HG03064 (cell line): ENCODE measurements around the gene CBY2.
"Not testable (repeated sequence)": the region's sequence is repeated elsewhere in the genome, so short reads cannot be mapped to it uniquely, and the experiment has no call there.

Experiments used
- ATAC-seq: cut with Tn5 transposase; IDR thresholded peaks from one replicate; pipeline ENCODE4 v1.9.1; 2021; ENCODE audit warnings: low read depth; ENCODE audit not compliant: unreplicated experiment

The CBY2 gene

DNA sequence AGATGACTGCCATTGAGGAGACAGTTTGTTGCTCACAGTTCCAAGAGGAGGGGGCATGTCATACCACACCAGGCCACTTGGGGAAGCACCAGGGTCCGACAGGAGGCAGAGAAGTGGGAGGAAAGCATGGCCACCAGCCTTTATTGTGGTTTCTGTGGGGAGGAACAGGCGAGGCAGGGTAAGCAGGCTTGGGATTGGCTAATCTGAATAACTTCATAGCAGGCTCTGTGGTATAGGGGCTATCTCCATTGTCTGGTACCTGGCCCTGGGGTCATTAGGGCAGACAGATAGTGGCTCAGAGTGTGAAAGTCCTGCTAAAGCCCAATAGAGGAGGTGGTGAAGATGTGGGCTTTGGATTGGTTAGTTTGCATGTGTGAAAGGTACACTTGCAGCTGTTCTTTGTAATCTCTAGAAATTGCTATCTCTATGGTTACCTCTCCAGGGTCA, 35.5 kb downstream of the CBY2 start:
- no peak for ATAC-seq

DNA sequence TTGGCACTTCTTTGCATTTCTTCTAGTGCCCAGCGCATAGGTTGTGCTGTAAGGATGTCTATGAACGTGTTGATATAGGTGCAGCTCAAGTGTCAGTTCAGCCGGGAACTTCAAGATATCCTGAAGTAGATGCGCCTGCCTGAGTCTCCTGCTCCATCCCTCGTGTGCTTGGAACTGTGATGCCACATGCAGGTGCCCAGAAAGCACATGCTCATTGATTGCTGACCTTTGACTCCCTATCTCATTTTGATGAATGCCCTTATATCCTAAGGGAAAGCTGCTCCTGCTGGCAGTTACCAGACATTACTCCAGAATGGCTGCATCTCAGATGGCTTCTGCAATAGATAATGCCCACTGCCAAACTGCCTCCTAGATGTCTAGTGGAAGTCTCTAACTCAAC, 40.9 kb downstream of the CBY2 start:
- ATAC-seq = no peak

DNA sequence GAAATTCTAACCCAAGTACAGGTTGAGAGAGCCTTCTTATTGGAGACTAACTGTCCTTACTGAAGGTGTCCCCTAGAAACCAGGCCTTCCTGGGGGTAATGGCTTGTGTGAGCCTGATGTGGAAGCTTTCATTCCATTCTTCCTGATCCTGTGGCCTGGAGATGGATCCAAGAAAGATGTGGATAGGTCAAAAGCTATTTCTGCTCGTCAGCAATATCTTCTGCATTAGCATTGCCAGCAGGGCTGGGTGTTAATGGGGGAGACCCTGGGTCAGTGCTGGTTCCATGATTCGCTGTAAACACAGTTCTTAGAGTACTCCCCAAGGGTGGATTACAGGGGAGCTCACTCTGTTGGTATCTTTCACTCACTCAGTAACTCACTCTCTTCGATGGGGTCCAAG, 42.9 kb downstream of the CBY2 start:
- ATAC-seq = no peak

DNA sequence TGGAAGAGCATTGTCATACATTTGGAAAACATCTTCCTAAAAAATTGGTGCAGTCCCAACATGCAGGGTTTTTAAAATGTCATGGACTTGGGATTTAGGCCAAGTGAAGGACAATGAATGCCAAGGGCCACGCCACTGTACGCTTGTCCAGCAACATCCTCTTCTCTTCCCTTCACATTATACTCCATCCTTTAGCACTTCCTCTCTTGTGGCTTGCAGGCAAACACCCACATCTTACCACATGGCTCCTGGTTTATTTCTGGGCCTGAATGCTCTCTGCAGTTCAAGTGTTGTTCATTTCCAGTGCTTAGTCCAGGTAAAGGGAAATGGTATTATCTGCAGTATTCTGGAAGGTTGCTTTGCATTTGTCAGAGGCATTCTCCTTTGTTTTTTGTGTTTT, 45.0 kb downstream of the CBY2 start:
- no peak for ATAC-seq

DNA sequence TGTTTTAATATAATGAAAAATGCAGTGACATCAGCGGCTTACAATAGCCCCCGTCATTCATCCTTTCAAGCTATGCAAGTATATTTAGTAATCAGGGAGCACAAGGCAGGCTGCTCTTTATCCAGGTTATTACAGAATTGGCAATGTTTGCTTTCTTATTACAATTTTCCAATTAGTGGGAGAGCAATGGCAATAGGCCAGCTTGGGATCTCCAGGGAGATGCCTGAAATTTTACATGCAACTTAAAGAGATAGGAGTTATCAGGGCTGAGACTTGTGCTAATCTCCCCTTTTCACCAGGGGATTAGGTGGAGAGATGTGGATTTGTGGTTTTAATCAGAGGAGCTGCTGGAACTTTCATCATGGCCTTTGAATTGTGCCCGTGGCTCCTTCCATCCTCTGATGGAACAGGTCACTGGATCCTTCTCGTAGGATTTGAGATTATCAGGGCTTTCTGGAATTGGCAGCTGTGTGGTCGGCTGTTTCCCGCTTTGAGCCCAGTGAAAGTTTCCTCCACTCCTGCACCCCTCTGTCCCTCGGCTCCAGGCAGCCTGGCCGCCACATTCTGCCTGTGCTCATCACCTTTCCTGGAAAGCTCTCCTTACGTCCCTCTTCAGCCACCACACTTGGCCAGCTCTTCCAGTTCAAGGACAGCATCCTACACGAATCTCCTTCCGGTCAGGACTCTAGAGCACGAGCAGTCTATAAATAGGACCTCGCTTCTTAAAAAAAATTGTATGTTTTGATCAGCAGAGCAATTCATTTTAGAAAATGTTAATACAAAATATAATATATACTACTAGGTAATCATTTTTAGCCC, 47.0 kb downstream of the CBY2 start:
- no peak for ATAC-seq

DNA sequence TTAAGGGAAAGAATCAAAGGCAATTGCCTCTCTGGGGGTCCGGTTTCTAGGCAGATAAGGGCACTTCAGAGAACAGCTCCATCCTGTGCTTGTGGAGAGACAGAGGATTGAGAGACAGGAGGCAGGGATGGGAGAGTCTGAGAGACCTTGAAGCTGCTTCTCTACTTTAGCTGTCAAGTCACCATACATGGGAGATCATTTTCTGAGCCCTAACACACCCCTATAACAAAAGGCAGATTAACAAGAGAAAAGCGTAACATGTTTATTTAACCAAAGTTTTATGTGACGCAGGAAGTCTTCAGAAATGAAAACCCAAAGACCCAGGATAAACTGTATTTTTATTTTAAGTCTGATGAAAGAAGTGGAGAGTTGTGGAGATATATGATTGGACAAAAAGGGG, 48.4 kb downstream of the CBY2 start:
- no peak for ATAC-seq

DNA sequence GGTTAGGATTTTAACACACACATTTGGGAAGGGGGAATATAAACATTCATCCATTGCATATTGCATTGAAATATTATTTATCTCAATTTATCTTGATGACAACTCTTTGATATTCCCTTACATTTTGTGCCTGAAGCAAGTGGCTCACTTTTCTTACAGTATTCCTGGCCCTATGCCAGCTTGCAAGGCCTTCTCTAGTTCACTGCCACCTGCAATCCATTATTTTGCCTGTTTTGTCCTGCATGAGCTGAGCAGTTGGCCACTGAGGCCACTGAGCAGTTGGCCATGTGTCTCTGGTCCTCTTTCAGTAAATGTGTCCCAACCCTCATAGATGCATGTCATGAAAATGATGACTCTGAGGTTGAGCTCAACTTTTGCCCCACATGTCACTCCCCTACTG, 49.8 kb downstream of the CBY2 start:
- ATAC-seq = no peak

DNA sequence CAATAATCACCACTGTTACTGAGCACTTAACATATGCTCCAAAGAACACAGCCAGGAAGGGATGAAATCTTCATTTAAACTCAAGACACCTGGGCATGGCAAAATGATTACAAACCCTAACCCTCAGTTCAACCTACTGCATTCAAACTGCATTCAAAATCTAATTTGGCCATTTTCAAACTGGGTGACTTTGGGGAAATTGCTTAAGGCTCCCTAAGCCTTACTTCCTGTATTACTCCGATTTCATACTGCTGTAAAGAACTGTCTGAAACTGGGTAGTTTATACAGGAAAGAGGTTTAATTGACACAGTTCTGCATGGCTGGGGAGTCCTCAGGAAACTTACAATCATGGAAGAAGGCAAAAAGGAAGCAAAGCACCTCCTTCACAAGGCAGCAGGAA, 50.4 kb downstream of the CBY2 start:
- no peak for ATAC-seq

DNA sequence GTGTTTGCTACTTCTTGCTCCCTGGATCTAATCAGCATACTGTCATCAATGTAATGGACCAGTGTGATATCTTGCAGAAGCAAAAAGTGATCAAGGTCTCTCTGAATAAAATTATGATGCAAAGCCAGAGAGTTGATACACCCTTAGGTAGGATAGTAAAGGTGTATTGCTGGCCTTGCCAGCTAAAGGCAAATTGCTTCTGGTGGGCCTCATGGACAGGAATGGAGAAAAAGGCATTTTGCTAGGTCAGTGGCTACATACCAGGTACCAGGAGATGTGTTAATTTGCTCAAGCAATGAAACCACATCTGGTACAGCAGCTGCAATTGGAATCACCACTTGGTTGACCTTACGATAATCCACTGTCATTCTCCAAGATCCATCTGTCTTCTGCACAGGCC, 54.4 kb downstream of the CBY2 start:
- ATAC-seq = not testable (repeated sequence)

DNA sequence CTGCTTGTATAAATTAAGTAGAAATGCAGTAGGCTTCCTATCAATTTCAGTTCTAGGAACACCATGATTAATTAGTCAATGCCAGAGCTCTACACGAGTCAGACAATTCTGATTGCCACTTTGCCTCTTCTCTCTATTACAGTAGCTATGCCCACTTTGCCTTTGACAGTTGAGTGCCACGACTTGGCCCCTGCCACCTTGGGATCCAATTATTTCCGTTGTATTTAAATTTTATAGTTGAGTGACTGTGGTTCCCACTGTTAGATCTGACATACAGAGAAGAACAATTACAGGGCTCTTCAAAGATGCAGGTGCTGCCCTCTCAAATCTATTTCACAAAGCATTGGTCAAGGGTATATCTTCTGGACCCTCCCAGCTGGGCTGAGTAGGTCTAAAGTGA, 55.5 kb downstream of the CBY2 start:
- ATAC-seq = not testable (repeated sequence)

DNA sequence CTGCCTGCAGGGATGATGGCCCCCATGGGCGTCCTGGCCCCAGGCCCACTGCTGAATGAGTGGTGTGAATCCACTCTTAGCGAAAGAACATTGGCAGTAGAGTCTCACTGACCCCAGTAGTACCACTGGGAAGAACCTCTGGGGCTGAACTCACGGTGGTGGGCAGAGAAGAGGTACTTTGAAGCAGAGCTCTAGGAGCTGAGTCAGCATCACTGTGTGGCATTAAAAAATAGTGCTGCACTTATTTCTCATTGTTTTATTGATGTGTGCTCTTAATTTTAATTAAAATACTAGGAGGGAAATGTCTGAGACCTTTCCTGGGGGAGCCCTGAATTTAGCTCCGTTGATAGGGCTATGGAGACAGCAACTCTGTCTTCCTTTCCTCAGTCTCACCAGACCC, 61.3 kb downstream of the CBY2 start:
- no peak for ATAC-seq
